GM19043 (cell line): ENCODE measurements around the gene FER.
"Not testable (repeated sequence)": the region's sequence is repeated elsewhere in the genome, so short reads cannot be mapped to it uniquely, and the experiment has no call there.

Experiments
- ATAC-seq: cut with Tn5 transposase; IDR thresholded peaks from one replicate; pipeline ENCODE4 v1.9.1; 2021; ENCODE audit warnings: low read depth; ENCODE audit not compliant: unreplicated experiment

FER gene

GRCh38 chr5:109027983-109028607 lies 280.4 kb downstream of the FER start:
- no peak for ATAC-seq

DNA sequence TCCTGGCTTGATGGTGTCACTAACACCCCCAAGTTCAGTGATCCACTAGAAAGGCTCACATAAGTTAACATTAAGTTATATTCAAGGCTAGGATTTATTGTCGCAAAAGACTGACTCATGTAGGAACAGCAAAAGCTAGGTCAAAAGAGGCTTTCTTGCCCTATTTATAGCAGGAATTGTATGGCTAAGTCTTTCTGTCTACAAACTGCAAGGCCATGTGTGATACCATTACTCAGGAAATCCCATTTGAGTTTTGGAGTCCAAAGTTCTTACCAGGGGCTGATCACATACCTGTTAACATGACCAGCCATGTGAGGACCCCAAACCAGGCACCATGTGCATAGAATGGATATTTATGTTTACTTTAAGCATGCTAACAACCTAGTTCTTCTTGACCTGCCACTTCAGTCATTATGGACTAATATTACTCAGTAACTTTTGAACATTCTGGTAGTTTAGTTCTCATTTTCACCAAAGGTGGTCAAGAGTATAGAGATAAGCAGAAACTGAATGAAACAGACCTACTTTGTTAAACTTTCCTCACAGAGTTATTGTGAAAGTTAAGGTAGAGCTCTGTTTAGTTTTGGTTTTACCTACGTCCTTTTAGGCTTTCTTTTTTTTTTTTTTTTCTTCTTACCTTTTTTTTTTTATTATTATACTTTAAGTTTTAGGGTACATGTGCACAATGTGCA lies 281.1 kb downstream of the FER start:
- no peak for ATAC-seq

- ATAC-seq = no peak
These were observed 282.1 kb downstream of the FER start for GRCh38 chr5:109029847-109030246.

DNA sequence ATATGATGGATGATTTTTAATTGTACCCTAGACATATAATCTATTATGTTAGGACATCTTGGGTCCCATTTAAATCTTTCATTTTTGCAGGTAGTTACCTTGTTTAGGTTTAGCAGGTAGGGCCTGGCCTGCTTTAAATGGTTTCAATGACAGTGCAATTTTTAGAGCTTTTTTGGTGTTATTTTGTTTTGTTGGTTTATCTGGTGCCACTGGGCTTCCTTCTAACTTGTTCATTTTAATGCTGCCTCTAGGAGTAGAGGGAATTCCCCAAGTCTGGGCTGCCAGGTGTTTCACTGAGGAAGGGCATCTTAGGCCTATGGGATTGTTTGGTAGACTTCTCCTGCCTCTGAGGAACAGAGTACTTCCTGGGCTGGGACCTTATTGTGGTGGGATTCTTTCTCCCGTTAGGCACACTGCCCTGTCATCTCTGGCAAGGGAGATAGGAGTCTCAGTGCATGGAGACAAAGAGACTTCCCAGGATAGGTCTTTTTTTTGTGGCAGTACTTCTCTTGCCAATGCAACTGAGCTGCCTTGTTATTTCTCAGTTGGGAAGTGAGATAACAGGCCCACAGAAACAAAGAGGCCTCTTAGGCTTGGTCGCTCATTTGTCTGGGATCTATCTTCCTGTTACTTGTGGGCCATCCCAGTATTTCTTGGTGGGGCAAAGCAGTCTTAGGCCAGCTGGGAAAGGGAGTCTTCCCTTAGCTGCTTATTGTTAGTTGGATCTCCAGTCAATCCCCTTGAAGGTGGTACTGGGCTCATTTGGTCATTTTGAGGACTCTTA lies 282.9 kb downstream of the FER start:
- no peak for ATAC-seq

DNA sequence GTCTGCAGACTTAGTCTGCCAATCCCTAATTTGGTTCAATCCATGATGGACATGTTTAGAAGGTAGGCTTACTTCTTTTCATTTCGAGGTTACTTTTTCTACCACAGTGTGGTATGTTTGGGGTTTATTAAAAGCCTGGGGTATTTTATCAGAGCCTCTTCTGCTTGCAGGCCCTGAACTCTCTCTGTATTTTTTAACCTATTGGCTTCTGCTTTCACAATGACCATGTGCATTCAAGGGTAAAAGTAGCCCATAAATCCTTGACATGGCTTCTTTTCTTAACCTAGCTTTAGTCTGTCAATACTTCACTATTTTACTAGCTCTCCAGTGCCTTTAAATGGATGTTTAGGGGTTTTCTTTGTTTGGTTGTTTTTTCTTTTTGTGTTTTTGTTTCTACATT lies 286.6 kb downstream of the FER start:
- ATAC-seq = no peak

- ATAC-seq = no peak
These were observed 287.7 kb downstream of the FER start for GRCh38 chr5:109035436-109035835.

DNA sequence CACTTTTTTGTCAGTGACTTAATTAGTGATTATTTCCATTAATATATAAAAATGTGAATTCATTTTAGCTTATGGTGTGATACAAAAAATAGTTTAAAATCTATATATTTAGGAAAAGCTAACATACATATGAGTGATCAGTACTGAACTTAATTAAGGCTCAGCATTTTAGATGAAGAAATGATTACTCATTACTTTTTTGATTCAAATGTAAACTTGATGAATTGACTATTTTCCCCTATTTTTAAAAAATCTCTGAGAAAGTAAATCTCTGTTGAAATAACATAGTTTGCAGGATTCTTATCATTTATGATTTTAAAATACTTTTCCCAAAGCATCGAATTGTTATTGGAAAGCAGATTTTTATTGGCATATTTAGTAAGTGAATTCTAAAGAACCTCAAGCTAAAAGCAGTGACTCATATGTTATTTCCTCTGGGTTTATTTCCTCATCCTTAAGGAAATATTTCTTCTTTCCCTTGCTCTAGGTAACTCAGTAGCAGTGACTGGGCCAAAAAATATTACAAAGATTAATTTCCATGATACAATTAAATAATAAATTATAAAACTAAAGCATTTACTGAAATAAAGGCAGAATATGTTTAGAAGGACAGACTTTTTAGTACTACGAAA lies 290.6 kb downstream of the FER start:
- ATAC-seq = no peak

- ATAC-seq = peak; percentile 59
These were observed 293.6 kb downstream of the FER start for GRCh38 chr5:109041317-109041716.

GRCh38 chr5:109045710-109046109 lies 298.0 kb downstream of the FER start:
- ATAC-seq = no peak

GRCh38 chr5:109049565-109049964 lies 301.9 kb downstream of the FER start:
- ATAC-seq = no peak

GRCh38 chr5:109050321-109050720 lies 302.6 kb downstream of the FER start:
- ATAC-seq = not testable (repeated sequence)

DNA sequence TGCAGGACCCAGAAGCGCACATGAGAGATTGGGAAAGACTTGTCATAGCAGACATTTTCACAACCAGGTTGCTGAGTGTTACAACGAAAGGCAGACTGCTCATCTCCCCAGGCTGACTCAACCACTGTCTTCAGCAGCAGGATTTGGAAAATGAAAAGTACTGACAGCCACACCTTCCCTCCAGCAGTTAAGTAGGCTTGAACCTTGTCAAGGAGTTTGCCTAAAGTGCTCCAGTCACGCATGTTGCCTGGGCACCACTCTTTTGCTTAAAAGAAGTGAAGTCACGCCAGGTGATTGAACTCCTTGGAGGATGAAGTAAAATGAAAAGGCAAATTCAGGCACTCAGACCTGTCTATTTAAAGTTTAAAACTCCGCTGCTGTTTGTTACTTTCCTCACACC lies 304.5 kb downstream of the FER start:
- not testable (repeated sequence) for ATAC-seq

GRCh38 chr5:109053995-109054417 lies 306.3 kb downstream of the FER start:
- peak; percentile 70 for ATAC-seq

DNA sequence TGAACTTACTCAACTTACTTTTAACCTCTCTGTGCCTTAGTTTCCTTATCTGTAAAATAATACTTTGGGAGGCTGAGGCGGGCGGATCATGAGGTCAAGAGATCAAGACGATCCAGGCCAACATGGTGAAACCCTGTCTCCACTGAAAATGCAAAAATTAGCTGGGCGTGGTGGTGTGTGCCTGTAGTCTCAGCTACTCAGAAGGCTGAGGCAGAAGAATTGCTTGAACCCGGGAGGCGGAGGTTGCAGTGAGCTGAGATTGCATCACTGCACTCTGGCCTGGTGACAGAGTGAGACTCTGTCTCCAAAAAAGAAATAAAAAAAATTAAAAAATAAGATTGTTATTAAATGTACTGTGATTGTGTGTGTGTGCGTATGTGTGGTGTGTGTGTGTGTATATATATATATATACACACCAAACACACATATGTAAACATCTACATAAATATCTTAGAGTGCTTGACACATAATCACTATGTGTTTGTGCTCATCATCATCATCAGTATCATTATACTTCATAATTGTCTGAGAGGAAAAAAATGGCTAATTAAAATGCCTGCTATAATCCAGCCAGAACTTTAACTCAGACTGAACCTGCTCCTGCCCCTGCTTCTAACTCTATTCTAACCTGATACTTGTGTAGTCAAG lies 312.8 kb downstream of the FER start:
- ATAC-seq = no peak

- ATAC-seq = no peak
These were observed 315.0 kb downstream of the FER start for GRCh38 chr5:109062664-109063063.

DNA sequence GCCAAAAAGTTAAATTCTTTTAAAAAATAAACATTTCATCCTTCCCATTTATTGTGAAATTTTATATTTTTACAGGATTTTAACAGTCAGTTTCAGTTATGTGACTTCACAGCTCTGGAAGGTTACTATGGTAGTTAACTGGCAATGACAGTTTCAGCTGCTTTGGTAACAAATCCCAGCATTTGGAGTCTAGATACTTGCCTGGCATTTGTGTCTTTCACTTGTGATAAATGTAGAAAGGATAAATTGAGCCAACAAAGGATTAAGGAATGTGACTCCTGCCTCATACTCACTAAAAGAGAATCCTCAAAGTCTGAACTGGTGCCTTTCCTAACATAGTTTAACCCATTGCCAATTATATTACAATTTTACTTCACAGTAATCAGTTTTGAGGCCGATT lies 315.5 kb downstream of the FER start:
- ATAC-seq = no peak

GRCh38 chr5:109076741-109077140 lies 329.0 kb downstream of the FER start:
- ATAC-seq = no peak

- ATAC-seq = no peak
These were observed 330.8 kb downstream of the FER start for GRCh38 chr5:109078448-109078847.

- no peak for ATAC-seq
These were observed 332.8 kb downstream of the FER start for GRCh38 chr5:109080481-109080880.

GRCh38 chr5:109080896-109081295 lies 333.2 kb downstream of the FER start:
- no peak for ATAC-seq

- no peak for ATAC-seq
These were observed 336.2 kb downstream of the FER start for GRCh38 chr5:109083937-109084336.
